DOHH2 (cell line): ENCODE measurements around the gene ARAP1.

Source experiments
- H3F3A ChIP-seq: fragments of 200-600 bp; sonication (generic), shearing (Covaris generic); 2 replicates; pipeline ENCODE4 v1.6.0; 2016; ENCODE audit warnings: antibody characterized with exemption, mild to moderate bottlenecking; ENCODE audit not compliant: control insufficient read depth, insufficient read depth
- H3K27ac ChIP-seq: fragments of 200-600 bp; sonication (generic); 2 replicates; pipeline ENCODE4 v1.5.1; 2014; ENCODE audit warnings: low read depth, mild to moderate bottlenecking, low read length, moderate library complexity
- H3K27me3 ChIP-seq: fragments of 200-600 bp; sonication (generic); 2 replicates; pipeline ENCODE4 v1.6.1; 2014; ENCODE audit warnings: mild to moderate bottlenecking, low read length, mixed read lengths; ENCODE audit not compliant: control insufficient read depth
- H3K36me3 ChIP-seq: fragments of 200-600 bp; sonication (generic); 2 replicates; pipeline ENCODE4 v1.6.1; 2014; ENCODE audit warnings: mild to moderate bottlenecking, low read length, moderate library complexity, mixed read lengths; ENCODE audit not compliant: control insufficient read depth
- H3K4me1 ChIP-seq: fragments of 200-600 bp; sonication (generic); 2 replicates; pipeline ENCODE4 v1.6.1; 2014; ENCODE audit warnings: mild to moderate bottlenecking, low read length, mixed read lengths; ENCODE audit not compliant: control insufficient read depth
- H3K4me2 ChIP-seq: fragments of 200-600 bp; sonication (generic); 2 replicates; pipeline ENCODE4 v1.6.0; 2014; ENCODE audit warnings: mild to moderate bottlenecking, low read length, moderate library complexity
- H3K4me3 ChIP-seq: fragments of 200-600 bp; sonication (generic); 2 replicates; pipeline ENCODE4 v1.5.1; 2014; ENCODE audit warnings: mild to moderate bottlenecking, low read length, mixed read lengths
- H3K79me2 ChIP-seq: fragments of 200-600 bp; sonication (generic); 2 replicates; pipeline ENCODE4 v1.6.1; 2014; ENCODE audit warnings: mild to moderate bottlenecking, low read length, mixed read lengths; ENCODE audit not compliant: control insufficient read depth
- H3K9me2 ChIP-seq: fragments of 200-600 bp; sonication (generic); replicated peaks from 2 replicates; pipeline ENCODE4 v1.6.1; 2014; ENCODE audit warnings: mild to moderate bottlenecking, low read length, mixed read lengths; ENCODE audit not compliant: control insufficient read depth
- H3K9me3 ChIP-seq: fragments of 200-600 bp; sonication (generic); 2 replicates; pipeline ENCODE4 v1.6.1; 2014; ENCODE audit warnings: antibody characterized with exemption, low read length, mixed read lengths; ENCODE audit not compliant: control insufficient read depth, insufficient read depth
- H4K20me1 ChIP-seq: fragments of 200-600 bp; sonication (generic); 2 replicates; pipeline ENCODE4 v1.6.0; 2014; ENCODE audit warnings: low read depth, mild to moderate bottlenecking, antibody characterized with exemption, low read length, moderate library complexity; ENCODE audit not compliant: control insufficient read depth, insufficient read depth
- EZH2phosphoT487 ChIP-seq: fragments of 200-600 bp; sonication (generic); IDR thresholded peaks from 2 replicates; pipeline ENCODE4 v1.6.1; 2017; ENCODE audit warnings: borderline replicate concordance, mild to moderate bottlenecking, antibody characterized with exemption, low read length, moderate library complexity, mixed read lengths
- TF ChIP-seq, protein P1 (sequence below): fragments of 200-600 bp; sonication (generic); IDR thresholded peaks from one replicate; pipeline ENCODE4 v1.5.1; 2014; ENCODE audit warnings: antibody characterized with exemption, mild to moderate bottlenecking, low read depth, low read length; ENCODE audit not compliant: poor library complexity, severe bottlenecking

The ARAP1 gene

DNA sequence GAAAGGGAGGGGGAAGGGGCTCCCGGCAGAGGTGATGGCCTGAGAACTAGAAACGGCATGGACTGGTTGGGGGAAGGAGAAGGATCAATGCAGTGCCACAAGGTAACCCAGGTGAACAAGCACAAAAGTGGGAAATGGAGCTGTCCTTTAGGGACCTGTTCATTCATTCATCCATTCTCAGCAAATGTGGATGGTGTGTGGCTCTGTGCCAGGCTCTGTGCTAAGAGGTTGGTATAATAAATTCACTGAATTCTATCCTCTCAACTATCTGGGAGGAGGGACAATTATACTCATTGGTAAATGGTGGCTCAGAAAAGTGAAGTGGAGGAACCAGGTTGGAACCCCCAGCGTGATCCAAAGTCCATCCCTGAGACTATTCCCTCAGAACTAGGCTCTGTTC lies 18.6 kb upstream of the ARAP1 start:
- H3K79me2 ChIP-seq = no peaks in the 10 kb centered on the region
- H3K27me3 ChIP-seq = peaks cover 5% of the 10 kb centered on the region; the same call in 1 of the 2 replicates
- H4K20me1 ChIP-seq = no peaks in the 10 kb centered on the region
- TF ChIP-seq, protein P1, sequence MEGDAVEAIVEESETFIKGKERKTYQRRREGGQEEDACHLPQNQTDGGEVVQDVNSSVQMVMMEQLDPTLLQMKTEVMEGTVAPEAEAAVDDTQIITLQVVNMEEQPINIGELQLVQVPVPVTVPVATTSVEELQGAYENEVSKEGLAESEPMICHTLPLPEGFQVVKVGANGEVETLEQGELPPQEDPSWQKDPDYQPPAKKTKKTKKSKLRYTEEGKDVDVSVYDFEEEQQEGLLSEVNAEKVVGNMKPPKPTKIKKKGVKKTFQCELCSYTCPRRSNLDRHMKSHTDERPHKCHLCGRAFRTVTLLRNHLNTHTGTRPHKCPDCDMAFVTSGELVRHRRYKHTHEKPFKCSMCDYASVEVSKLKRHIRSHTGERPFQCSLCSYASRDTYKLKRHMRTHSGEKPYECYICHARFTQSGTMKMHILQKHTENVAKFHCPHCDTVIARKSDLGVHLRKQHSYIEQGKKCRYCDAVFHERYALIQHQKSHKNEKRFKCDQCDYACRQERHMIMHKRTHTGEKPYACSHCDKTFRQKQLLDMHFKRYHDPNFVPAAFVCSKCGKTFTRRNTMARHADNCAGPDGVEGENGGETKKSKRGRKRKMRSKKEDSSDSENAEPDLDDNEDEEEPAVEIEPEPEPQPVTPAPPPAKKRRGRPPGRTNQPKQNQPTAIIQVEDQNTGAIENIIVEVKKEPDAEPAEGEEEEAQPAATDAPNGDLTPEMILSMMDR = no peak
- no peak for TF ChIP-seq EZH2phosphoT487
- H3K4me3 ChIP-seq = no peak overlapping the region
- no peaks in the 10 kb centered on the region for H3K9me2 ChIP-seq
- H3K9me3 ChIP-seq = no peaks in the 10 kb centered on the region
- H3F3A ChIP-seq = no peaks in the 10 kb centered on the region
- H3K36me3 ChIP-seq = no peaks in the 10 kb centered on the region
- no peak overlapping the region for H3K27ac ChIP-seq
- H3K4me1 ChIP-seq = no peaks in the 10 kb centered on the region
- no peak overlapping the region for H3K4me2 ChIP-seq

DNA sequence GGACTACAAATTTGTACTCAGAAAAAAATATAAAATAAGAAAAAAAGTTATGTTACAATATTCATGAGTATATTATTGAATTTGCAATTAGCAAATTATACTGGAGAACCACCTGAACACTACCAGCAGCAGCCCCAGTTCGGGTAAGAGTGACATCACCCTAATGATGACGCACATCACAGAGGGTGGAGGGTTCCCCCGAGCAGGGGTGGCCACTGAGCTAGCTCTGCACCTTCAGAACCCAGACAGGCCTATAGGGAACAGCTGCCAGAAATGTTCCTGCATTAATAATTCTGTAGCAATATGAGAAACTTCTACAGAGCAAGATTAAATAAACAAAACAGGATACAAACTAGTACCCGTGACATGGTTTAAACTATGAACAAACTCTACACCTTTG lies 17.5 kb upstream of the ARAP1 start:
- Histone ChIP-seq H3K79me2 (no peaks in the 10 kb centered on the region), H3K4me2 (no peak overlapping the region), H3K9me2 (no peaks in the 10 kb centered on the region), H3K27ac (no peak overlapping the region), H4K20me1 (no peaks in the 10 kb centered on the region), H3K36me3 (no peaks in the 10 kb centered on the region), H3F3A (no peaks in the 10 kb centered on the region), H3K27me3 (peaks cover 5% of the 10 kb centered on the region; the same call in 1 of the 2 replicates), H3K4me1 (no peaks in the 10 kb centered on the region), H3K9me3 (no peaks in the 10 kb centered on the region), H3K4me3 (no peak overlapping the region)
- TF ChIP-seq EZH2phosphoT487 = no peak
- TF ChIP-seq, protein P1 = no peak

DNA sequence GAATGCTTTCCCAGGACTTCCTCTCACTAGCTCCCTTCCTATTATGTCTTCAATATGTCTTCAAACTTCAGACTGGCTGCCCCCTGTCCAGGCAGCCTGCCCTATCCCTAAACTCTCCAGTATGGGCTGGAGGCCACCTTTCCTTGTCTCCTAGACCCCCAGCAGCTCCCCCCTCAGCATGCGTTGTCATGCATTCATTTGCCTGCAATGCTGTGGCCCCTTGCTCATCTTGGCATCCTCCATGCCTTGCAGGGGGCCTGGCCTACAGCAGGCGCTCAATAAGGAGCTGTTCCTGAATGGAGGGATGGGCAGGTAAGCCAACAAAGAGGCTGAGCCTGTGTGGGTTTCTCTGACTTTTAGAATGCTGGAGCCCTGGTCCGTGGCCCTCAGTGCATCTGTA lies 16.4 kb upstream of the ARAP1 start:
- Histone ChIP-seq H3K4me2 (no peak overlapping the region), H3K27me3 (peaks cover 5% of the 10 kb centered on the region; the same call in 1 of the 2 replicates), H3K79me2 (no peaks in the 10 kb centered on the region), H3K9me2 (no peaks in the 10 kb centered on the region), H3K4me1 (no peaks in the 10 kb centered on the region), H3F3A (no peaks in the 10 kb centered on the region), H4K20me1 (no peaks in the 10 kb centered on the region), H3K4me3 (no peak overlapping the region), H3K9me3 (no peaks in the 10 kb centered on the region), H3K27ac (no peak overlapping the region), H3K36me3 (no peaks in the 10 kb centered on the region)
- TF ChIP-seq EZH2phosphoT487 = no peak
- TF ChIP-seq, protein P1 = no peak
